K562 (cell line): ENCODE results near the gene ARIH1. TPM values are rescaled to one million over a fixed set of nuclear protein-coding genes. Genes with fewer than 3 reads are reported as not detected.

Source experiments
- ATAC-seq: fragments of 200-7000 bp; cut with Tn5 transposase; 3 replicates; pipeline ENCODE4 v1.9.1; 2020; ENCODE audit warnings: moderate library complexity
- BruUV-seq: library from RNA; stranded (reverse); fragments of 400-500 nt; replicated peaks from 2 replicates; lab custom pipeline; 2021; lab: Mats Ljungman, UMichigan
- CTCF ChIA-PET: fragments of 300-600 bp; formaldehyde crosslinking; extraction: SDS; loops from one replicate; lab custom pipeline; 2021; ENCODE audit warnings: low intra/inter-chr PET ratio; lab: Yijun Ruan, JAX
- POLR2A ChIA-PET: fragments of 300-600, 350-650 bp; sonication (Branson Sonifier 250); formaldehyde crosslinking; extraction: SDS; loops from one replicate; lab custom pipeline; 2021; ENCODE audit warnings: antibody characterized with exemption, inconsistent platforms; lab: Yijun Ruan, JAX
- DNase-seq, 4 experiments: peaks; one replicate each; pipeline versions ENCODE4 v3.0.0 to v3.0.0-alpha.2; 2011 to 2018; ENCODE audit warnings: low spot score in 3 of 4, mixed read lengths in 3 of 4; ENCODE audit errors: extremely low read depth in 1 of 4
- FAIRE-seq: peaks from 2 replicates; lab custom pipeline; 2011; peaks lifted over from hg19 to GRCh38; lab: Jason Lieb, UNC
- H2AFZ ChIP-seq: 2 replicates; pipeline ENCODE4 v1.6.0; 2011; ENCODE audit warnings: low read depth, low read length, control low read depth, inconsistent platforms
- H3K27ac ChIP-seq: fragments of 200-600 bp; 3 replicates; pipeline ENCODE4 v1.8.0; 2011; ENCODE audit warnings: low read depth, mild to moderate bottlenecking, control low read depth, inconsistent platforms, low read length, moderate library complexity, mixed read lengths; ENCODE audit errors: extremely low read depth
- H3K27me3 ChIP-seq, 2 experiments: fragments of 300-600 bp in 1 of 2; 2 replicates in 1 of 2; 3 replicates in 1 of 2; pipeline versions ENCODE4 v1.6.0 to v1.8.0; 2011; ENCODE audit warnings: inconsistent platforms in 2 of 2, low read length in 2 of 2, mild to moderate bottlenecking in 1 of 2, mixed read lengths in 1 of 2, moderate library complexity in 1 of 2; ENCODE audit not compliant: control insufficient read depth in 2 of 2, insufficient read depth in 2 of 2
- H3K36me3 ChIP-seq: fragments of 300-600 bp; 3 replicates; pipeline ENCODE4 v1.8.0; 2011; ENCODE audit warnings: mild to moderate bottlenecking, low read length, inconsistent platforms; ENCODE audit not compliant: control insufficient read depth, insufficient read depth
- H3K4me1 ChIP-seq, 2 experiments: fragments of 200-600 bp in 1 of 2; replicated peaks in 1 of 2; 2 replicates in 1 of 2; 3 replicates in 1 of 2; pipeline versions ENCODE4 v1.5.1 to v1.8.0; 2011; ENCODE audit warnings: inconsistent platforms in 2 of 2, low read length in 2 of 2, mild to moderate bottlenecking in 1 of 2, mixed read lengths in 1 of 2, moderate library complexity in 1 of 2; ENCODE audit not compliant: control insufficient read depth in 2 of 2, insufficient read depth in 2 of 2
- H3K4me2 ChIP-seq: 2 replicates; pipeline ENCODE4 v1.6.1; 2011; ENCODE audit warnings: low read length, control low read depth, inconsistent platforms, mixed read lengths; ENCODE audit not compliant: insufficient read depth
- H3K4me3 ChIP-seq: fragments of 200-600 bp; sonication (generic), shearing (Covaris generic); 2 replicates; pipeline ENCODE4 v1.5.1; 2016; ENCODE audit warnings: control low read depth, inconsistent platforms
- H3K79me2 ChIP-seq: fragments of 200-600 bp; 3 replicates; pipeline ENCODE4 v1.8.0; 2011; ENCODE audit warnings: low read length, inconsistent platforms; ENCODE audit not compliant: control insufficient read depth, insufficient read depth
- H3K9ac ChIP-seq, 2 experiments: 2 replicates each; pipeline versions ENCODE4 v1.6.0 to v1.6.1; 2011; ENCODE audit warnings: low read depth in 2 of 2, low read length in 2 of 2, control low read depth in 1 of 2, inconsistent platforms in 1 of 2, mild to moderate bottlenecking in 1 of 2, mixed read lengths in 1 of 2; ENCODE audit not compliant: insufficient read depth in 1 of 2
- H3K9me1 ChIP-seq: one replicate; pipeline ENCODE4 v1.6.0; 2011; ENCODE audit warnings: inconsistent platforms, mild to moderate bottlenecking, low read length, moderate library complexity; ENCODE audit not compliant: control insufficient read depth, insufficient read depth
- H3K9me3 ChIP-seq: replicated peaks from 2 replicates; pipeline ENCODE4 v1.5.1; 2011; ENCODE audit warnings: low read depth, low read length, inconsistent platforms; ENCODE audit not compliant: control insufficient read depth, insufficient read depth
- H4K20me1 ChIP-seq: replicated peaks from 2 replicates; pipeline ENCODE4 v1.6.1; 2011; ENCODE audit warnings: low read length, inconsistent platforms, mixed read lengths; ENCODE audit not compliant: control insufficient read depth, insufficient read depth
- CREB3 ChIP-seq: fragments of 450-650 bp; conservative IDR thresholded peaks from 2 replicates; pipeline ENCODE4 v1.6.1; 2016; ENCODE audit warnings: missing genetic modification characterization, low read depth, mild to moderate bottlenecking, missing compliant biosample characterization, moderate library complexity
- MECOM ChIP-seq: fragments of 250-450 bp; sonication (Bioruptor Pico); IDR thresholded peaks from 2 replicates; pipeline ENCODE4 v1.8.0; 2022; ENCODE audit warnings: inconsistent platforms
- RBM15 ChIP-seq: fragments of 200-400 bp; formaldehyde crosslinking; IDR thresholded peaks from 2 replicates; pipeline ENCODE4 v1.6.1; 2018; ENCODE audit warnings: mild to moderate bottlenecking, low read length, moderate library complexity; ENCODE audit not compliant: insufficient read depth
- SREBF2 ChIP-seq: sonication (generic); formaldehyde crosslinking; IDR thresholded peaks from 2 replicates; pipeline ENCODE4 v1.4.0; 2020; ENCODE audit warnings: mild to moderate bottlenecking, missing genetic modification reagents
- ZFP30 ChIP-seq: fragments of 250-450 bp; sonication (Bioruptor Pico); IDR thresholded peaks from 2 replicates; pipeline ENCODE4 v1.8.0; 2022; ENCODE audit warnings: moderate library complexity, mild to moderate bottlenecking, inconsistent platforms, borderline replicate concordance
- ZNF232 ChIP-seq: sonication (generic); formaldehyde crosslinking; IDR thresholded peaks from 2 replicates; pipeline ENCODE4 v1.8.0; 2022; ENCODE audit warnings: mild to moderate bottlenecking, missing genetic modification reagents
- WGBS: fragments of 100-300 bp; shearing (Covaris generic); methylation state at CpG from one replicate; pipeline ENCODE4 v1.1.6; 2016; ENCODE audit warnings: low coverage, mixed read lengths; ENCODE audit not compliant: insufficient coverage; ENCODE audit errors: missing lambda C conversion rate; 5-methylcytosine and 5-hydroxymethylcytosine counted together
- in situ Hi-C: fragments of 300-500 bp; cut with MboI; formaldehyde crosslinking; loops from 4 replicates; pipeline ENCODE4 v1.15.0; 2018; ENCODE audit warnings: inconsistent platforms, mixed read lengths
- intact Hi-C: fragments of 100-400 bp; cut with micrococcal nuclease; formaldehyde crosslinking; loops from 2 replicates; pipeline ENCODE4 v1.14.2; 2022
- polyA plus RNA-seq, 8 experiments: library from polyadenylated mRNA; depleted of rRNA in 4 of 8; stranded (reverse) in 5 of 8; unstranded in 3 of 8; fragments of >200 nt; fragmentation: Nextera tagmentation in 2 of 8; fragmentation: Illumina TruSeq in 1 of 8; extraction: Ambion mirVana in 2 of 8; extraction: Trizol in 1 of 8; gene quantifications; 2 replicates each; pipeline versions ENCODE4 v1.2.1 to v1.2.3, GENCODE V29; 2011 to 2014; ENCODE audit warnings: inconsistent platforms in 1 of 8, missing spikeins in 1 of 8
- total RNA-seq, 7 experiments: library from RNA; depleted of rRNA in 6 of 7; stranded (reverse); fragments of >200 nt in 6 of 7; fragmentation: Illumina TruSeq in 2 of 7; extraction: Trizol in 2 of 7; gene quantifications; 2 replicates each; pipeline versions ENCODE4 v1.2.1 to v1.2.3, GENCODE V29; 2011 to 2021; ENCODE audit warnings: low replicate concordance in 1 of 7
- TF ChIP-seq, protein P1 (sequence below): fragments of 450-650 bp; IDR thresholded peaks from 2 replicates; pipeline ENCODE4 v1.6.1; 2017; ENCODE audit warnings: mild to moderate bottlenecking, moderate library complexity
- TF ChIP-seq, protein P2 (sequence below), 3 experiments: fragments of 200-800 bp in 1 of 3; sonication (Bioruptor generic) in 1 of 3; sonication (generic) in 1 of 3; formaldehyde crosslinking in 1 of 3; IDR thresholded peaks; 2 replicates each; pipeline versions ENCODE4 v1.6.1 to v1.8.0; 2016 to 2022; ENCODE audit warnings: mild to moderate bottlenecking in 2 of 3, missing compliant biosample characterization in 2 of 3, missing genetic modification characterization in 2 of 3, missing genetic modification reagents in 1 of 3
- TF ChIP-seq, protein P3 (sequence below), 2 experiments: fragments of 450-650 bp in 1 of 2; sonication (generic) in 1 of 2; formaldehyde crosslinking; conservative IDR thresholded peaks; 2 replicates each; pipeline versions ENCODE4 v1.4.0 to v1.8.1; 2020 to 2022; ENCODE audit warnings: mild to moderate bottlenecking in 1 of 2, missing genetic modification reagents in 1 of 2

ARIH1 gene
- total and polyA plus RNA-seq, 9 of the 15 experiments (the other 6 are each of a cell fraction or from before 2014, with no cell fraction given): 17.7 to 125 (median 31.4) TPM

DNA sequence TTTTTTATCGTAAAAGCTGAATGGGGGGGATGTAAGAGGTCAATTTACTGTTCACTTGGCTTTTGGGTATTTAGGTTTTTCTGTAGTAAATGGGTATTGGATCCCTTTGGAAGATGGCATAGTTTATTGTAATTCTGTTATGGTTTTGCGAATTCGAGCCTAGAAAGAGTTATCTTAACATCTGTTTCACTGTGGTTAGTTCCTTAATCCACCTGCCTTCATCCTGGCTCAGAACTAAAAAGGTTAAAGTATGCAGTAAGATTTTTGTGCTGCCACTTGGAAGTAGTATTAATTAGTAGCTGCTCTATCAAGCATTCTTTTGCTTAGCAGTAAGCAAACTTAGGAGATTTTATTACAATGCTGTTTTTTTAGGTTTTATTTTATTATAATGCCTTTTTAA is 62.4 kb downstream of the ARIH1 start:
- Histone ChIP-seq H3K27me3 (no peaks in the 10 kb centered on the region), H3K4me3 (no peak overlapping the region), H3K9ac (no peak overlapping the region), H3K9me1 (no peaks in the 10 kb centered on the region), H3K4me1 (no peaks in the 10 kb centered on the region), H3K36me3 (no peaks in the 10 kb centered on the region), H3K4me2 (no peak overlapping the region), H2AFZ (no peak overlapping the region), H3K9me3 (peaks cover 14% of the 10 kb centered on the region), H3K79me2 (peaks cover 44% of the 10 kb centered on the region; the same call in 2 of the 3 replicates), H4K20me1 (no peaks in the 10 kb centered on the region), H3K27ac (no peak overlapping the region)
- DNase-seq (no peak), ATAC-seq (no peak), FAIRE-seq (no peak)
- ChIA-PET POLR2A (no interaction called here), CTCF (no interaction called here)
- 86% methylated on average over 3 of the region's 3 CpGs for WGBS
- no TSS peak for BruUV-seq
- in situ Hi-C loops (no loop called here), intact Hi-C loops (no loop called here)
- no peak for TF ChIP-seq MECOM (CRISPR knock-in tag)
- no peak for TF ChIP-seq CREB3
- TF ChIP-seq, protein P1, sequence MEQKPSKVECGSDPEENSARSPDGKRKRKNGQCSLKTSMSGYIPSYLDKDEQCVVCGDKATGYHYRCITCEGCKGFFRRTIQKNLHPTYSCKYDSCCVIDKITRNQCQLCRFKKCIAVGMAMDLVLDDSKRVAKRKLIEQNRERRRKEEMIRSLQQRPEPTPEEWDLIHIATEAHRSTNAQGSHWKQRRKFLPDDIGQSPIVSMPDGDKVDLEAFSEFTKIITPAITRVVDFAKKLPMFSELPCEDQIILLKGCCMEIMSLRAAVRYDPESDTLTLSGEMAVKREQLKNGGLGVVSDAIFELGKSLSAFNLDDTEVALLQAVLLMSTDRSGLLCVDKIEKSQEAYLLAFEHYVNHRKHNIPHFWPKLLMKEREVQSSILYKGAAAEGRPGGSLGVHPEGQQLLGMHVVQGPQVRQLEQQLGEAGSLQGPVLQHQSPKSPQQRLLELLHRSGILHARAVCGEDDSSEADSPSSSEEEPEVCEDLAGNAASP: no peak
- TF ChIP-seq RBM15: no peak
- no peak for TF ChIP-seq ZFP30
- no peak for TF ChIP-seq SREBF2 (CRISPR knock-in tag)
- TF ChIP-seq, protein P2, sequence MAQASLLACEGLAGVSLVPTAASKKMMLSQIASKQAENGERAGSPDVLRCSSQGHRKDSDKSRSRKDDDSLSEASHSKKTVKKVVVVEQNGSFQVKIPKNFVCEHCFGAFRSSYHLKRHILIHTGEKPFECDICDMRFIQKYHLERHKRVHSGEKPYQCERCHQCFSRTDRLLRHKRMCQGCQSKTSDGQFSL (CRISPR knock-in tag; IDR thresholded peaks at IDR 0.05): no peak
- TF ChIP-seq, protein P2 (tag; IDR thresholded peaks at IDR 0.05): no peak
- no peak for TF ChIP-seq ZNF232 (CRISPR knock-in tag)
- TF ChIP-seq, protein P3, sequence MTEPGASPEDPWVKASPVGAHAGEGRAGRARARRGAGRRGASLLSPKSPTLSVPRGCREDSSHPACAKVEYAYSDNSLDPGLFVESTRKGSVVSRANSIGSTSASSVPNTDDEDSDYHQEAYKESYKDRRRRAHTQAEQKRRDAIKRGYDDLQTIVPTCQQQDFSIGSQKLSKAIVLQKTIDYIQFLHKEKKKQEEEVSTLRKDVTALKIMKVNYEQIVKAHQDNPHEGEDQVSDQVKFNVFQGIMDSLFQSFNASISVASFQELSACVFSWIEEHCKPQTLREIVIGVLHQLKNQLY (CRISPR knock-in tag; conservative IDR thresholded peaks at IDR 0.05): no peak
